ENCODE measurements around the gene DNAJA3. TPM values are rescaled to one million over a fixed set of nuclear protein-coding genes. Genes with fewer than 3 reads are reported as not detected.
"Not testable (repeated sequence)": the region's sequence is repeated elsewhere in the genome, so short reads cannot be mapped to it uniquely, and the experiment has no call there.

DNAJA3 gene
- total RNA-seq, 1 donor from 2014 or later: 36.4 TPM

DNA sequence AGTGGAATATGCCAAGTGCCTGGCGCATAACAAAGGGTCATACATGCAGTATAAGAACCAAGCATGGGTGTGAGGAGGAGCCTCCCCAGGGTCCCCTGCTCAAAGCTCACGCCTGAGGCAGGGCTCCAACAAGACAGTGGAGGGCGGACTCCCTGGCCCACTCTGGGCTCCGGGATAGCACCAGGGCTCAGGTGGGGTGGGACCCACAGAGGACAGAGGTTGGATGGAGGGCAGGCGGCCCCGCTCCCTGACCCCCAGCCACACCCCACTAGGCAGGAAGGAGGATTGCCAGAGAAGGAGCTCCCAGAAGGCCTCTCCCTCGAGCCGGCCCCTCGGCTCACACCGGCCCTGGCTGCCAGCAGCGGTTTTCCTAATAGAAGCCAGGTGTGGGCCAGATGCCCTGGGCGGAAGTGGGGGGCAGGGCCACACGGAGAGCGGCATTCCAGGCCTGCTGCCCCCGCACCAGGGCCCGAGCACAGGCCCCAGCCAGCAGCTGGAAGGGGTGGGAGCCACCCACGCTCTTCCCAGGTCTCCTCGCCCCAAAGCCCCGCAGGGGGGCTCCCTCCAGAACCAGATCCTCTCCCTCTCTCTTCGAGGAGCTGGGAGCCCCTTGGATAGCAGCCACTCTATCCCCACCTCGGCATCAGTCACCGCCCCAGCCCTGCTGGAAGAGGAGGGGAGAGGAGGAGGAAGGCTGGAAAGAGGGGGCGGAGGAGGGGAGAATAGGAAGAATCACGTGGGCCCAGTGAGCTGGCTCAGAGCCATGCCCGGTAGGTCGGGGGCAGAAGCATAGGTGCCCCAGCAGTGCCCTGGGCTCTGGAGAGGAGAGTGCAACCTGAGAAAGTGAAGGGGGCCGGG is 33.1 kb upstream of the DNAJA3 start:
- peak overlapping the region; percentile 74 for H3K27ac ChIP-seq (ENCODE audit: low read depth, low read length)
- peaks cover 10% of the 10 kb centered on the region for H3K4me1 Mint-ChIP-seq (ENCODE audit: low read depth, unreplicated experiment)
- DNase-seq (ENCODE audit: low read depth): peak; percentile 72

DNA sequence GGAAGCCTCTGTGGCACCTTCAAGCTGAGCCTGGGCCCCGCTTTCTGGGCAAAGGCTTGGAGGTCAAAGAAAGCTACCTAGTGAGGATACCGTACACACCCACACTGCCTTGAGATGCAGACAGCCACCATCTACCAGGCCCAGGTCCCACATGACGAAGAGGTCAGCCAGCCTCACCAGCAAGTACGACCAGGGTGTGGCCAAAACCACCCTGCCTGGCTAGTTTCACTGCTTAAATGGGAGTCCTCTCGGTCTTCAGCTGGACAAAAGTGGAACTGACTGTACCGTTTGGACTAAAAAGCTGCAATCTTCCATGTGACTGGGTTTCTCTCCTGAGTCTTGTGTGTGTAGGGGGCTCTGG is 32.4 kb upstream of the DNAJA3 start:
- Histone ChIP-seq H3K36me3 (ENCODE audit: insufficient read depth, low read length) (no peaks in the 10 kb centered on the region), H3K9ac (ENCODE audit: low read length) (peak overlapping the region; percentile 61), H3K79me2 (ENCODE audit: insufficient read depth, low read length) (no peaks in the 10 kb centered on the region), H4K20me1 (ENCODE audit: insufficient read depth, low read length) (no peaks in the 10 kb centered on the region), H3K9me3 (ENCODE audit: insufficient read depth, low read depth, low read length) (no peaks in the 10 kb centered on the region), H3K4me1 (ENCODE audit: insufficient read depth, low read length) (peaks cover 38% of the 10 kb centered on the region), H2AFZ (ENCODE audit: low read depth, low read length) (no peak overlapping the region), H3K27ac (ENCODE audit: low read depth, low read length) (peak overlapping the region; percentile 74), H3K4me2 (ENCODE audit: low read length) (peak overlapping the region; percentile 72), H3K4me3 (ENCODE audit: insufficient read depth, low read depth, low read length) (no peak overlapping the region), H3K27me3 (ENCODE audit: insufficient read depth, low read length) (no peaks in the 10 kb centered on the region)
- FAIRE-seq (no peak), DNase-seq (ENCODE audit: low read depth) (no peak)
- Mint-ChIP-seq H3K9me3 (ENCODE audit: unreplicated experiment) (no peaks in the 10 kb centered on the region), H3K27me3 (ENCODE audit: low read depth, unreplicated experiment) (no peaks in the 10 kb centered on the region), H3K4me1 (ENCODE audit: low read depth, unreplicated experiment) (peaks cover 9% of the 10 kb centered on the region), H3K36me3 (ENCODE audit: low read depth, unreplicated experiment) (peaks cover 6% of the 10 kb centered on the region), H3K4me3 (ENCODE audit: unreplicated experiment) (no peak overlapping the region), H3K27ac (ENCODE audit: unreplicated experiment) (peak overlapping the region; percentile 85)
- TF ChIP-seq CTCF (IDR thresholded peaks at IDR 0.05; ENCODE audit: insufficient read depth, low read depth, low read length): no peak
- TF ChIP-seq EZH2 (IDR thresholded peaks at IDR 0.05; ENCODE audit: insufficient read depth, low read length): no peak

More for the DNA sequence above, 33.1 kb upstream of the DNAJA3 start:
- no peaks in the 10 kb centered on the region for H3K9me3 ChIP-seq (ENCODE audit: insufficient read depth, low read depth, low read length)
- H4K20me1 ChIP-seq (ENCODE audit: insufficient read depth, low read length): no peaks in the 10 kb centered on the region
- H3K9ac ChIP-seq (ENCODE audit: low read length): peak overlapping the region; percentile 61
- peak overlapping the region; percentile 72 for H3K4me2 ChIP-seq (ENCODE audit: low read length)
- no peaks in the 10 kb centered on the region for H3K79me2 ChIP-seq (ENCODE audit: insufficient read depth, low read length)
- no peak overlapping the region for H3K4me3 ChIP-seq (ENCODE audit: insufficient read depth, low read depth, low read length)
- TF ChIP-seq CTCF (IDR thresholded peaks at IDR 0.05; ENCODE audit: insufficient read depth, low read depth, low read length) (no peak), EZH2 (IDR thresholded peaks at IDR 0.05; ENCODE audit: insufficient read depth, low read length) (no peak)
- peaks cover 44% of the 10 kb centered on the region for H3K4me1 ChIP-seq (ENCODE audit: insufficient read depth, low read length)
- Mint-ChIP-seq H3K4me3 (ENCODE audit: unreplicated experiment) (no peak overlapping the region), H3K27ac (ENCODE audit: unreplicated experiment) (peak overlapping the region; percentile 85), H3K9me3 (ENCODE audit: unreplicated experiment) (no peaks in the 10 kb centered on the region), H3K36me3 (ENCODE audit: low read depth, unreplicated experiment) (peaks cover 6% of the 10 kb centered on the region), H3K27me3 (ENCODE audit: low read depth, unreplicated experiment) (no peaks in the 10 kb centered on the region)
- no peaks in the 10 kb centered on the region for H3K36me3 ChIP-seq (ENCODE audit: insufficient read depth, low read length)
- FAIRE-seq: no peak
- H3K27me3 ChIP-seq (ENCODE audit: insufficient read depth, low read length): no peaks in the 10 kb centered on the region
- H2AFZ ChIP-seq (ENCODE audit: low read depth, low read length): no peak overlapping the region

- H3K79me2 ChIP-seq (ENCODE audit: insufficient read depth, low read length); FAIRE-seq; H3K4me3 ChIP-seq (ENCODE audit: insufficient read depth, low read depth, low read length); H3K27me3 Mint-ChIP-seq (ENCODE audit: low read depth, unreplicated experiment); H3K4me2 ChIP-seq (ENCODE audit: low read length); H3K27ac Mint-ChIP-seq (ENCODE audit: unreplicated experiment); H3K9me3 ChIP-seq (ENCODE audit: insufficient read depth, low read depth, low read length); H3K27me3 ChIP-seq (ENCODE audit: insufficient read depth, low read length); H2AFZ ChIP-seq (ENCODE audit: low read depth, low read length); H3K4me3 Mint-ChIP-seq (ENCODE audit: unreplicated experiment); DNase-seq (ENCODE audit: low read depth); H3K27ac ChIP-seq (ENCODE audit: low read depth, low read length); H3K4me1 Mint-ChIP-seq (ENCODE audit: low read depth, unreplicated experiment); H3K36me3 ChIP-seq (ENCODE audit: insufficient read depth, low read length); H3K9me3 Mint-ChIP-seq (ENCODE audit: unreplicated experiment); H4K20me1 ChIP-seq (ENCODE audit: insufficient read depth, low read length); H3K9ac ChIP-seq (ENCODE audit: low read length); H3K36me3 Mint-ChIP-seq (ENCODE audit: low read depth, unreplicated experiment): not testable (repeated sequence)
- peaks cover 32% of the 10 kb centered on the region for H3K4me1 ChIP-seq (ENCODE audit: insufficient read depth, low read length)
These were observed 31.8 kb upstream of the DNAJA3 start for GRCh38 chr16:4393850-4394249.
